ENCODE results near the gene STARD5.

DNA sequence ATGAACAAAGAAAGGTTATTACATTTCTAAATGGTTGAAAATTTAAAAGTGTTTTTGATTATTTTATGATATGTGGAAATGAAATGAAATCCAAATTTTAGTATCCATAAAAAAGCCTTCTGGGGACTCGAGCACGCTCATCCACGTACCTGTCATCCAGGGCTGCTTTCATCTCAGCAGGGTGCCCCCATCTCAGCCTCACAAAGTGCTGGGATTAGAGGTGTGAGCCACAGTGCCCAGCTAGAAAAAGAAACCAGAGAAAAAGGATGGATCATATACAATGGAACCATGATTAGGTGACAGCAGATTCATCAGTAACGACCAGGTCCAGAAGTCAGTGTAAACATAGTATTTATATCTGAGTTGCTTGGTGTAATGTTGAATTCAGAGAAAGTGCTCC is 49.7 kb downstream of the STARD5 start:
- no peak for TF ChIP-seq CTCF (conservative IDR thresholded peaks at IDR 0.05; ENCODE audit: low read depth, low read length)
- TF ChIP-seq POLR2A (IDR thresholded peaks at IDR 0.05; ENCODE audit: low read depth, low read length), result no peak
- TF ChIP-seq FOS (IDR thresholded peaks at IDR 0.05; ENCODE audit: low read depth, low read length), result no peak
- no peak for TF ChIP-seq RAD21 (IDR thresholded peaks at IDR 0.05; ENCODE audit: low read length)
- no peak for TF ChIP-seq RFX5 (IDR thresholded peaks at IDR 0.05; ENCODE audit: low read depth, low read length)
- TF ChIP-seq MAFK (IDR thresholded peaks at IDR 0.05; ENCODE audit: low read depth, low read length), result no peak
- no peak for TF ChIP-seq CEBPB (IDR thresholded peaks at IDR 0.05; ENCODE audit: low read depth, low read length)
- TF ChIP-seq, protein P1, sequence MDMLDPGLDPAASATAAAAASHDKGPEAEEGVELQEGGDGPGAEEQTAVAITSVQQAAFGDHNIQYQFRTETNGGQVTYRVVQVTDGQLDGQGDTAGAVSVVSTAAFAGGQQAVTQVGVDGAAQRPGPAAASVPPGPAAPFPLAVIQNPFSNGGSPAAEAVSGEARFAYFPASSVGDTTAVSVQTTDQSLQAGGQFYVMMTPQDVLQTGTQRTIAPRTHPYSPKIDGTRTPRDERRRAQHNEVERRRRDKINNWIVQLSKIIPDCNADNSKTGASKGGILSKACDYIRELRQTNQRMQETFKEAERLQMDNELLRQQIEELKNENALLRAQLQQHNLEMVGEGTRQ (IDR thresholded peaks at IDR 0.05; ENCODE audit: low read depth, low read length), result no peak
- TF ChIP-seq CHD1 (IDR thresholded peaks at IDR 0.05; ENCODE audit: low read depth, low read length), result no peak
- TF ChIP-seq NFE2L2 (IDR thresholded peaks at IDR 0.05; ENCODE audit: low read depth, low read length), result no peak
- TF ChIP-seq SMC3 (IDR thresholded peaks at IDR 0.05; ENCODE audit: low read depth, low read length), result no peak
- no peak for TF ChIP-seq MAZ (IDR thresholded peaks at IDR 0.05; ENCODE audit: borderline replicate concordance, low read depth, low read length)
- TF ChIP-seq BHLHE40 (IDR thresholded peaks at IDR 0.05; ENCODE audit: low read depth, low read length), result no peak

Data from IMR-90 (cell line).